Measurements from ENCODE around the gene ANO6. TPM values are rescaled to one million over a fixed set of nuclear protein-coding genes. Genes with fewer than 3 reads are reported as not detected.

The ANO6 gene
- total and polyA plus RNA-seq, 11 donors: 9.0 to 57.2 (median 46.0) TPM

DNA sequence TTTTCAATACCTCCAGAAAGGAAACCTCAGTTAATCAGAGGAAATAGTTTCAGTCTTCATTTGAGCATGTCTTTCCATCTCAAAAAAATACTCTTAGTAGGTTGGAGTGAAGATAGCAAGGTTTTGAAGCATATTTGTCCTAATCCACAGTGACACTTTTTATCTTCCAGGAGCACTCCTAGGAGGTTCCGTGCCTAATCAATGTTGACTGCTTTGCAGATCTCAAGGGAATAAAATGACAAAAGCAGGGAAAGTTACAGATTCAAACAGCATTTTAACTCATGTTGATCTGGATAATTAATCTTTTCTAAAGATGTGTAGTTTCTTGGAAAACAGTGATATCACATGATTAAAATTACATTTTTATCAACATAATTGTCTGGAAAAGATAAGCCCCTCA lies 213.9 kb downstream of the ANO6 start:
- H3K27me3 ChIP-seq: no peaks in the 10 kb centered on the region

DNA sequence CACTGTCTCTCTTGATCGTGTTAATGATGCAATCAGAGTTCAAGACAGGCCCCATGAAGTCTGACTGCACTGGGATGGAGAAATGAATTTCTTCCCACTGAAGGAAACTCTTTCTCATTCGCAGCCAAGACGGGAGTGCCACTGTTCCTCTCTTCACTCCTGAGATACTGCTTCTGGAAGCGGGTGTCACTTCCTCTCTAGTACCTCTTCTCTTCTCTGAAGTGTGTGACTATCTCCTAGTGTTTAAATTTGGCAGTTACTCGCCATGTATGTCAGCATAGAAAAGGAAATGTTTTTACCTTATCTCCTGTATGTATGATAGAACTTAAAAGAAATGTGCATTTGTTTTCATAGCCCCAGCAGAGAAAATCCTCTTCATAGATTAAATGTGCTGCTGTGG lies 215.2 kb downstream of the ANO6 start:
- TF ChIP-seq, protein P1, sequence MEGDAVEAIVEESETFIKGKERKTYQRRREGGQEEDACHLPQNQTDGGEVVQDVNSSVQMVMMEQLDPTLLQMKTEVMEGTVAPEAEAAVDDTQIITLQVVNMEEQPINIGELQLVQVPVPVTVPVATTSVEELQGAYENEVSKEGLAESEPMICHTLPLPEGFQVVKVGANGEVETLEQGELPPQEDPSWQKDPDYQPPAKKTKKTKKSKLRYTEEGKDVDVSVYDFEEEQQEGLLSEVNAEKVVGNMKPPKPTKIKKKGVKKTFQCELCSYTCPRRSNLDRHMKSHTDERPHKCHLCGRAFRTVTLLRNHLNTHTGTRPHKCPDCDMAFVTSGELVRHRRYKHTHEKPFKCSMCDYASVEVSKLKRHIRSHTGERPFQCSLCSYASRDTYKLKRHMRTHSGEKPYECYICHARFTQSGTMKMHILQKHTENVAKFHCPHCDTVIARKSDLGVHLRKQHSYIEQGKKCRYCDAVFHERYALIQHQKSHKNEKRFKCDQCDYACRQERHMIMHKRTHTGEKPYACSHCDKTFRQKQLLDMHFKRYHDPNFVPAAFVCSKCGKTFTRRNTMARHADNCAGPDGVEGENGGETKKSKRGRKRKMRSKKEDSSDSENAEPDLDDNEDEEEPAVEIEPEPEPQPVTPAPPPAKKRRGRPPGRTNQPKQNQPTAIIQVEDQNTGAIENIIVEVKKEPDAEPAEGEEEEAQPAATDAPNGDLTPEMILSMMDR (IDR thresholded peaks at IDR 0.05): no peak
- no peak for TF ChIP-seq POLR2A (IDR thresholded peaks at IDR 0.05)
- peaks cover 0 to 19% (median 8%) of the 10 kb centered on the region in 12 donors for H3K4me1 ChIP-seq
- no peak overlapping the region for H3K4me3 ChIP-seq
- DNase-seq (no peak), ATAC-seq (no peak)
- H3K27me3 ChIP-seq: no peaks in the 10 kb centered on the region
- 70 to 75% (median 72%) methylated on average over 5 of the region's 5 CpGs for WGBS, 4 donors
- H3K27ac ChIP-seq: no peak overlapping the region
- H3K9me3 ChIP-seq: no peaks in the 10 kb centered on the region
- peaks cover 0 to 63% (median 37%) of the 10 kb centered on the region in 9 donors for H3K36me3 ChIP-seq
- intact Hi-C loops (cut with DNase I): no loop called here

More for the DNA sequence above, 213.9 kb downstream of the ANO6 start:
- intact Hi-C loops (cut with DNase I): no loop called here
- H3K9me3 ChIP-seq: no peaks in the 10 kb centered on the region
- H3K4me3 ChIP-seq: no peak overlapping the region
- ATAC-seq: no peak
- peaks cover 0 to 16% (median 0%) of the 10 kb centered on the region in 12 donors for H3K4me1 ChIP-seq
- H3K36me3 ChIP-seq: peaks cover 0 to 76% (median 48%) of the 10 kb centered on the region in 9 donors
- no peak overlapping the region for H3K27ac ChIP-seq
- 54 to 82% (median 63%) methylated on average over 1 of the region's 1 CpG for WGBS, 4 donors
- TF ChIP-seq POLR2A (IDR thresholded peaks at IDR 0.05): no peak
- TF ChIP-seq, protein P1 (IDR thresholded peaks at IDR 0.05): no peak
- no peak for DNase-seq

DNA sequence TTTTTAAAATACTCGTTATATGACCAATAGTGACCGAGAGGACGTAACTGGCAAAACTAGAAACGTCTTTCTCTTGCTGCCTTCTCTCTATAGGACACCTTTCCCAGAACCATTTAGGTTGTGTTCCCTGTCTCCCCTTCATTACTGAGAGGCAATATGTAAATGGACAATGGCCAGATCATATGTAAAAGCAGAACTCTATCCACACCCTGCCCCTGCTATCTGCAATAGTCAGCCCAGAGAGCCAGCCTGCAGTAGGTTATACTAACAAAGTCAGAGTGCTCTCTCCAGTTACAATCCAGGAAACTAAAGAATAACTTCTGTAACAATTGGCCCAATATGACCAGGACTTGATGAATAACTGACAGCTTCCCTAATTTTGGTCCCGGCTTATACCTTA lies 216.8 kb downstream of the ANO6 start:
- WGBS, 4 donors: 98 to 99% (median 98%) methylated on average over 5 of the region's 5 CpGs
- Histone ChIP-seq H3K4me3 (no peak overlapping the region), H3K27ac (no peak overlapping the region), H3K4me1 (peaks cover 0 to 24% (median 8%) of the 10 kb centered on the region in 12 donors), H3K27me3 (no peaks in the 10 kb centered on the region), H3K9me3 (no peaks in the 10 kb centered on the region), H3K36me3 (peaks cover 0 to 49% (median 25%) of the 10 kb centered on the region in 9 donors)
- DNase-seq: no peak
- intact Hi-C loops (cut with DNase I): no loop called here
- ATAC-seq: no peak
- TF ChIP-seq, protein P1 (IDR thresholded peaks at IDR 0.05): no peak
- no peak for TF ChIP-seq POLR2A (IDR thresholded peaks at IDR 0.05)

DNA sequence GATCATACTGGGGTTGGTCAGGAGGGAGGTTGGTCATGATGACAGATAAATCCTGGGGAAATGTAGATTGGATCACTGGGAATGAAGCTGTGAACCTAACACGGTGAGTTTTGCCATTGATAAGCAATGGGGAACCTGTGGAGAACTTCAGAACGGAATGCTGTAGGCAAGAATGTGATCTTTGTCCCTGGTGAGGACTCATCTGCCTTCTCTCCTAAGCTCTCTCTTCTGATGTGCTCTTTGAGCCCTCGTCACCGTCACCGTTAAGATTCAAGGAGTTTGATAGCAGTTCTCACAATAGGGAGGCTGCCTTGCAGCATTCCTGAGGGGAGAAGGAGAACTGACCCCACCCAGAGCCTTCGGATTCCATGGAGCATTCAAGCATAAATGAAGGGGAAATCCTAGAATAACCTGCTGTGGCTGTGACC lies 217.6 kb downstream of the ANO6 start:
- Histone ChIP-seq H3K36me3 (peaks cover 0 to 41% (median 18%) of the 10 kb centered on the region in 9 donors), H3K27ac (no peak overlapping the region), H3K27me3 (no peaks in the 10 kb centered on the region), H3K4me3 (no peak overlapping the region), H3K4me1 (peaks cover 0 to 24% (median 8%) of the 10 kb centered on the region in 12 donors), H3K9me3 (no peaks in the 10 kb centered on the region)
- TF ChIP-seq POLR2A (IDR thresholded peaks at IDR 0.05): no peak
- TF ChIP-seq, protein P1 (IDR thresholded peaks at IDR 0.05): no peak
- WGBS, 4 donors: 64 to 75% (median 68%) methylated on average over 6 of the region's 6 CpGs
- intact Hi-C loops (cut with DNase I): no loop called here
- DNase-seq (no peak), ATAC-seq (no peak)
